ENCODE measurements around the gene ZNF780A.
"Not testable (repeated sequence)": the region's sequence is repeated elsewhere in the genome, so short reads cannot be mapped to it uniquely, and the experiment has no call there.

DNA sequence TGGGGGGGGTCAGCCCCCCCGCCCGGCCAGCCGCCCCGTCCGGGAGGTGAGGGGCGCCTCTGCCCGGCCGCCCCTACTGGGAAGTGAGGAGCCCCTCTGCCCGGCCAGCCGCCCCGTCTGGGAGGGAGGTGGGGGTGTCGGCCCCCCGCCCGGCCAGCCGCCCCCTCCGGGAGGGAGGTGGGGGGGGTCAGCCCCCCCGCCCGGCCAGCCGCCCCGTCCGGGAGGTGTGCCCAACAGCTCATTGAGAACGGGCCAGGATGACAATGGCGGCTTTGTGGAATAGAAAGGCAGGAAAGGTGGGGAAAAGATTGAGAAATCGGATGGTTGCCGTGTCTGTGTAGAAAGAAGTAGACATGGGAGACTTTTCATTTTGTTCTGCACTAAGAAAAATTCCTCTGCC is 27.9 kb upstream of the ZNF780A start:
- TF ChIP-seq, protein P1, sequence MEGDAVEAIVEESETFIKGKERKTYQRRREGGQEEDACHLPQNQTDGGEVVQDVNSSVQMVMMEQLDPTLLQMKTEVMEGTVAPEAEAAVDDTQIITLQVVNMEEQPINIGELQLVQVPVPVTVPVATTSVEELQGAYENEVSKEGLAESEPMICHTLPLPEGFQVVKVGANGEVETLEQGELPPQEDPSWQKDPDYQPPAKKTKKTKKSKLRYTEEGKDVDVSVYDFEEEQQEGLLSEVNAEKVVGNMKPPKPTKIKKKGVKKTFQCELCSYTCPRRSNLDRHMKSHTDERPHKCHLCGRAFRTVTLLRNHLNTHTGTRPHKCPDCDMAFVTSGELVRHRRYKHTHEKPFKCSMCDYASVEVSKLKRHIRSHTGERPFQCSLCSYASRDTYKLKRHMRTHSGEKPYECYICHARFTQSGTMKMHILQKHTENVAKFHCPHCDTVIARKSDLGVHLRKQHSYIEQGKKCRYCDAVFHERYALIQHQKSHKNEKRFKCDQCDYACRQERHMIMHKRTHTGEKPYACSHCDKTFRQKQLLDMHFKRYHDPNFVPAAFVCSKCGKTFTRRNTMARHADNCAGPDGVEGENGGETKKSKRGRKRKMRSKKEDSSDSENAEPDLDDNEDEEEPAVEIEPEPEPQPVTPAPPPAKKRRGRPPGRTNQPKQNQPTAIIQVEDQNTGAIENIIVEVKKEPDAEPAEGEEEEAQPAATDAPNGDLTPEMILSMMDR (IDR thresholded peaks at IDR 0.05): not testable (repeated sequence)
- not testable (repeated sequence) for TF ChIP-seq ZFX (IDR thresholded peaks at IDR 0.05; ENCODE audit: borderline replicate concordance)
